Kidney (tissue), 14 donors: ENCODE results near the gene MSANTD1. TPM values are rescaled to one million over a fixed set of nuclear protein-coding genes. Genes with fewer than 3 reads are reported as not detected.

ENCODE experiments used
- DNase-seq, 5 donors: peaks; one replicate each; pipeline ENCODE4 v3.0.0-alpha.2; 2013 to 2020
- FAIRE-seq: peaks from 2 replicates; lab custom pipeline; 2012; peaks lifted over from hg19 to GRCh38; lab: Jason Lieb, UNC
- H3K27ac ChIP-seq, 2 donors: one replicate each; pipeline ENCODE4 v1.7.0; 2013; ENCODE audit warnings: low read depth in 2 of 2, low read length in 2 of 2, inconsistent platforms in 1 of 2
- H3K27me3 ChIP-seq: one replicate; pipeline ENCODE4 v1.7.1; 2013; ENCODE audit warnings: low read length, inconsistent platforms; ENCODE audit not compliant: control insufficient read depth, insufficient read depth
- H3K36me3 ChIP-seq, 3 donors: one replicate each; pipeline versions ENCODE4 v1.7.0 to v1.7.1; 2013; ENCODE audit warnings: low read length in 3 of 3, control low read depth in 1 of 3, inconsistent platforms in 1 of 3; ENCODE audit not compliant: insufficient read depth in 3 of 3, control insufficient read depth in 2 of 3
- H3K4me1 ChIP-seq, 3 donors: one replicate each; pipeline versions ENCODE4 v1.7.0 to v1.7.1; 2013; ENCODE audit warnings: low read length in 3 of 3, inconsistent platforms in 1 of 3, low read depth in 1 of 3; ENCODE audit not compliant: control insufficient read depth in 2 of 3, insufficient read depth in 2 of 3
- H3K4me3 ChIP-seq, 3 donors: one replicate each; pipeline versions ENCODE4 v1.7.0 to v1.8.1; 2013; ENCODE audit warnings: low read length in 3 of 3, control low read depth in 1 of 3, inconsistent platforms in 1 of 3
- H3K9ac ChIP-seq, 3 donors: one replicate each; pipeline versions ENCODE4 v1.7.0 to v1.7.1; 2013; ENCODE audit warnings: low read length in 3 of 3, control low read depth in 1 of 3, inconsistent platforms in 1 of 3
- H3K9me3 ChIP-seq, 3 donors: one replicate each; pipeline versions ENCODE4 v1.7.0 to v1.7.1; 2013; ENCODE audit warnings: low read length in 3 of 3, control low read depth in 1 of 3, inconsistent platforms in 1 of 3; ENCODE audit not compliant: control insufficient read depth in 2 of 3, insufficient read depth in 1 of 3
- intact Hi-C: fragments of 100-400 bp; cut with DNase I; formaldehyde crosslinking; loops from one replicate; pipeline ENCODE4 v1.11.1; 2022
- polyA plus RNA-seq: library from polyadenylated mRNA; stranded (reverse); fragments of 350-450 nt; fragmentation: Illumina TruSeq; extraction: RNeasy Lipid Tissue Mini Kit (QIAGEN cat#74804); gene quantifications from one replicate; pipeline ENCODE4 v1.2.3, GENCODE V29; 2014; ENCODE audit warnings: low read depth, low replicate concordance; ENCODE audit not compliant: insufficient read depth
- total RNA-seq: library from RNA; stranded (reverse); fragmentation: NEBNext Ultra II Directional; extraction: Animal tissue kit (Norgen Biotek cat#: 25700); gene quantifications from one replicate; pipeline ENCODE4 v1.2.1, GENCODE V29; 2021
- TF ChIP-seq, protein P1 (sequence below): IDR thresholded peaks from 3 replicates; pipeline ENCODE4 v1.5.1; 2012; ENCODE audit warnings: mild to moderate bottlenecking, moderate library complexity, borderline replicate concordance; ENCODE audit not compliant: insufficient read depth; ENCODE audit errors: extremely low read depth
- donor health status: control.
- donor health status: control.
- donor health status: control.
- donor health status: control.
- donor health status: control.
- donor health status: DM: yes; HTN: yes; CAD: no.
- donor health status: Normal renal cell carcinoma (clear cell type).

Gene MSANTD1
- total and polyA plus RNA-seq, 2 donors from 2014 or later = 0.91 TPM; not detected in 1

DNA sequence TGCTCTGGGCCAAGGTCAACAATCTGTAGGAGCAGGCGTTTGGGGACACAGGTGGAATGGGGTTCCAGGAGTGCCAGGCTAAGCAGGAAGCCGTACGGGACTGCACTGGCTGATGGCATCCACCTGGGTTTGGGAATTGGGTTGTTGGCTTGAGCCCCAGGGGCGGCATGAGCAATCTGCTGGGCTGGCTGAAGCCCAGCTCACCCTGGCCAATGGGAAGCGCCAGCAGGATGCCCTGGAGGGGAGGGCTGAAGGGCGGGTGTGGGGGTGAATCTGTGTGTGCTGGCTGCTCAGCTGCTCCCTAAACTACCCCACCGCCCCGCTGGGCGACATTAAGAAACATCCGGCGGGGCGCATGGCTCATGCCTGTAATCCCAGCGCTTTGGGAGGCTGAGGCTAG is 35.0 kb downstream of the MSANTD1 start:
- no peak overlapping the region for H3K4me3 ChIP-seq
- DNase-seq = peak in 1 of 5 donors; percentile 61
- H3K9me3 ChIP-seq = no peaks in the 10 kb centered on the region
- H3K27ac ChIP-seq = no peak overlapping the region
- no peaks in the 10 kb centered on the region for H3K36me3 ChIP-seq
- no peak for FAIRE-seq
- TF ChIP-seq, protein P1, sequence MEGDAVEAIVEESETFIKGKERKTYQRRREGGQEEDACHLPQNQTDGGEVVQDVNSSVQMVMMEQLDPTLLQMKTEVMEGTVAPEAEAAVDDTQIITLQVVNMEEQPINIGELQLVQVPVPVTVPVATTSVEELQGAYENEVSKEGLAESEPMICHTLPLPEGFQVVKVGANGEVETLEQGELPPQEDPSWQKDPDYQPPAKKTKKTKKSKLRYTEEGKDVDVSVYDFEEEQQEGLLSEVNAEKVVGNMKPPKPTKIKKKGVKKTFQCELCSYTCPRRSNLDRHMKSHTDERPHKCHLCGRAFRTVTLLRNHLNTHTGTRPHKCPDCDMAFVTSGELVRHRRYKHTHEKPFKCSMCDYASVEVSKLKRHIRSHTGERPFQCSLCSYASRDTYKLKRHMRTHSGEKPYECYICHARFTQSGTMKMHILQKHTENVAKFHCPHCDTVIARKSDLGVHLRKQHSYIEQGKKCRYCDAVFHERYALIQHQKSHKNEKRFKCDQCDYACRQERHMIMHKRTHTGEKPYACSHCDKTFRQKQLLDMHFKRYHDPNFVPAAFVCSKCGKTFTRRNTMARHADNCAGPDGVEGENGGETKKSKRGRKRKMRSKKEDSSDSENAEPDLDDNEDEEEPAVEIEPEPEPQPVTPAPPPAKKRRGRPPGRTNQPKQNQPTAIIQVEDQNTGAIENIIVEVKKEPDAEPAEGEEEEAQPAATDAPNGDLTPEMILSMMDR = no peak
- H3K4me1 ChIP-seq = no peaks in the 10 kb centered on the region
- no peaks in the 10 kb centered on the region for H3K27me3 ChIP-seq
- intact Hi-C loops = no loop called here
- H3K9ac ChIP-seq = no peak overlapping the region

DNA sequence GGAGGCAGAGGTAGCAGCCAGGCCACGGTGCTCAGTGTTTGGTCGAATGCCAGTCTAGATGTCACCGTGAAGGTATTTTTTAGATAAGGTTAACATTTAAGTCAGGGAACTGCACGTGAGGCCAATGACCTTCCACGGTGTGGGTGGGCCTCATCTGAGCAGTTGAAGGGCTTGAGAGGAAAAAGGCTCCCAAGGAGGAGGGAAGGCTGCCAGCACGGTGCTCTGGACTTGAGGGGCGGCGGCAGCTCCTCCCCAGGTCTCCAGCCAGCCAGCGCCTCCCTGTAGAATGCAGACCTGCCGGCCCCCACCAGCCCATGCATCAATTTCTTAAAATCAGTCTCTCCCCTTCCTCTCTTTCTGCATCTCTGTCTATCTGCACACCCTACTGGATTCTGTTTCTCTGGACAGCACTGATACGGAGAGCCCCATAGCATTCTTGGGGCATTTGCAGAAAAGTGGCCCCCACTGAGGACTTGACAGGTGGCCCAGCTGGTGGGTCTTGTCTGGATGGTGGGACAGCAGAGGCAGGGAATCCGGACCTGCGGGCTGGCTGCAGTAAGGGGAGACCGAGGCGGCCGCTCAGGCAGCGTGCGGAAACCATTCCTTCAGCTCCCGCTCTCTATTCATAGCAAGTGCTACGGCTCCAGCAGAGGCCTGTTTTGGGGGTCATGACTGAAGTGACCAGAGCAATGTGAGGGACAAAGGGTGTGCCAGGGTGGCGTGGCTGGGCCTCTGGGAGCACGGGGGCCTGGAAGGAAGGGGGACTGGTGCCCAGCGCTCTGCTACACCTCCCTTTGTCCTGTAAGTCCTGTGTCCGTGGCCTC is 36.0 kb downstream of the MSANTD1 start:
- intact Hi-C loops = no loop called here
- no peak for FAIRE-seq

DNA sequence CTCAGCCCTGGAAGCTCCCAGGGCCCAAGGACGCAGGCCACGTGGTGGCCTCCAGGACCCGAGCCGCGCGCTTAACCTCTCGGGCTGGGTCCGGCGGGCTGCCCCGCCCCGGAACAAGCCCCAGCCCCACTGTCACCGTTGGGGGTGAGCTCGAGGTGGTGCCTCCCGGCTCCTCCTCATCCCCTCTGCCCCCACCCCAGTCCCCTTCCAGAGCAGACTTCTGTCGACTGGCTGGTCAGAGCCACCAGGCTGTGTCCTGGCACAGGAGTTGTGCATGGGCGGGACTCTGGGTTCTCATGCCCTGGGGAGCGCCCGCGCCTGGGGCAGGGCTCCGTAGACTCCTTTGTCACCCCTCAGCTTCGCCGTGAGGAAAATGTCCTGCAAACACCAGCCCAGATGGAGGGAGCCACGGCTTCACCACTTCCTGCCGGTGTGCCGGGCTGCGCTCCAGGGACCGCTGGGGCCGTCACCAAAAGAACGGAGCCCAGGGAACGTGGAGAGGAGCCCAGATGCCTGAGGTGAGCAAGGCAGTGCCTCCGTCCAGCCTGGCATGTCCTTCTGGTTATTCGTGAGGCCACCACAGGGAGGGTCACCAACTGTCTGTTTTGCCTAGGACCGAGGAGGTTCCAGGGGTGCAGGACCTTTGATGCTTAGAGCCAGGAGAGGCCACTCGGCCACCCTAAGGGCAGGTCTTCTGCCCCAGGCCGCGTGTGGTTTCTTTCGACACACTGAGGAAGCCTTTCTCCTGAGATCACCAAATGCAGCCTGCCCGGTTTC is 36.8 kb downstream of the MSANTD1 start:
- H3K27ac ChIP-seq = no peak overlapping the region
- H3K9me3 ChIP-seq = no peaks in the 10 kb centered on the region
- intact Hi-C loops = no loop called here
- H3K27me3 ChIP-seq = no peaks in the 10 kb centered on the region
- no peaks in the 10 kb centered on the region for H3K4me1 ChIP-seq
- DNase-seq = peak in 1 of 5 donors; percentile 71
- TF ChIP-seq, protein P1 = no peak
- H3K4me3 ChIP-seq = no peak overlapping the region
- H3K36me3 ChIP-seq = no peaks in the 10 kb centered on the region
- no peak for FAIRE-seq
- H3K9ac ChIP-seq = no peak overlapping the region

More for the DNA sequence above, 36.0 kb downstream of the MSANTD1 start:
- Histone ChIP-seq H3K4me3 (no peak overlapping the region), H3K27ac (no peak overlapping the region), H3K9me3 (no peaks in the 10 kb centered on the region), H3K9ac (no peak overlapping the region), H3K36me3 (no peaks in the 10 kb centered on the region), H3K4me1 (no peaks in the 10 kb centered on the region), H3K27me3 (no peaks in the 10 kb centered on the region)
- TF ChIP-seq, protein P1 = no peak
- DNase-seq = peak in 2 of 5 donors; percentile 37 to 61
